ENCODE measurements around the gene TGOLN2.

Gene TGOLN2

GRCh38 chr2:85327822-85328617 lies at the start of gene TGOLN2:
Gene TGOLN2, minus strand, starts transcription at chr2:85327989. Its CDS starts 27 bp downstream, at chr2:85327962.
- Histone ChIP-seq H3K4me3 (ENCODE audit: severe bottlenecking) (peak within 1 kb of the TSS; percentile 52), H3K4me1 (ENCODE audit: insufficient read depth, poor library complexity, severe bottlenecking) (peaks cover 10% of the 10 kb centered on the region), H3K27ac (ENCODE audit: poor library complexity, severe bottlenecking) (peak within 1 kb of the TSS; percentile 50), H3K27me3 (ENCODE audit: insufficient read depth, poor library complexity, severe bottlenecking) (no peaks in the 10 kb centered on the region), H3K36me3 (ENCODE audit: low read depth) (peaks cover 39% of the 10 kb centered on the region), H3K9me3 (ENCODE audit: severe bottlenecking) (no peaks in the 10 kb centered on the region)
- no peak for TF ChIP-seq CTCF (IDR thresholded peaks at IDR 0.05; ENCODE audit: poor library complexity, severe bottlenecking)
- DNase-seq (ENCODE audit: low spot score) (peak; percentile 90), ATAC-seq (ENCODE audit: low read depth) (peak; percentile 94)

GRCh38 chr2:85377083-85377482 lies 49.3 kb upstream of the TGOLN2 start:
- no peak for ATAC-seq (ENCODE audit: low read depth)

GRCh38 chr2:85376291-85377065 lies 48.7 kb upstream of the TGOLN2 start:
- no peak for ATAC-seq (ENCODE audit: low read depth)
- Histone ChIP-seq H3K36me3 (ENCODE audit: low read depth) (peaks cover 31% of the 10 kb centered on the region), H3K27me3 (ENCODE audit: insufficient read depth, poor library complexity, severe bottlenecking) (no peaks in the 10 kb centered on the region), H3K4me1 (ENCODE audit: insufficient read depth, poor library complexity, severe bottlenecking) (no peaks in the 10 kb centered on the region), H3K9me3 (ENCODE audit: severe bottlenecking) (no peaks in the 10 kb centered on the region), H3K27ac (ENCODE audit: poor library complexity, severe bottlenecking) (no peak overlapping the region), H3K4me3 (ENCODE audit: severe bottlenecking) (no peak overlapping the region)
- no peak for DNase-seq (ENCODE audit: low spot score)
- TF ChIP-seq CTCF (IDR thresholded peaks at IDR 0.05; ENCODE audit: poor library complexity, severe bottlenecking): no peak

More at GRCh38 chr2:85377083-85377482, 49.3 kb upstream of the TGOLN2 start:
- Histone ChIP-seq H3K4me3 (ENCODE audit: severe bottlenecking) (no peak overlapping the region), H3K9me3 (ENCODE audit: severe bottlenecking) (no peaks in the 10 kb centered on the region), H3K27ac (ENCODE audit: poor library complexity, severe bottlenecking) (no peak overlapping the region), H3K36me3 (ENCODE audit: low read depth) (peaks cover 31% of the 10 kb centered on the region), H3K27me3 (ENCODE audit: insufficient read depth, poor library complexity, severe bottlenecking) (no peaks in the 10 kb centered on the region), H3K4me1 (ENCODE audit: insufficient read depth, poor library complexity, severe bottlenecking) (no peaks in the 10 kb centered on the region)
- TF ChIP-seq CTCF (IDR thresholded peaks at IDR 0.05; ENCODE audit: poor library complexity, severe bottlenecking): no peak
- no peak for DNase-seq (ENCODE audit: low spot score)

- no peaks in the 10 kb centered on the region for H3K9me3 ChIP-seq (ENCODE audit: severe bottlenecking)
- no peak for TF ChIP-seq CTCF (IDR thresholded peaks at IDR 0.05; ENCODE audit: poor library complexity, severe bottlenecking)
- no peaks in the 10 kb centered on the region for H3K4me1 ChIP-seq (ENCODE audit: insufficient read depth, poor library complexity, severe bottlenecking)
- no peaks in the 10 kb centered on the region for H3K27me3 ChIP-seq (ENCODE audit: insufficient read depth, poor library complexity, severe bottlenecking)
- ATAC-seq (ENCODE audit: low read depth) (no peak), DNase-seq (ENCODE audit: low spot score) (no peak)
- no peak overlapping the region for H3K4me3 ChIP-seq (ENCODE audit: severe bottlenecking)
- peaks cover 3% of the 10 kb centered on the region; the same call in 1 of the 2 replicates for H3K36me3 ChIP-seq (ENCODE audit: low read depth)
- no peak overlapping the region for H3K27ac ChIP-seq (ENCODE audit: poor library complexity, severe bottlenecking)
Measured at GRCh38 chr2:85371045-85371444, 43.3 kb upstream of the TGOLN2 start.
